H9 (cell line): ENCODE data around the gene APOBEC3A. TPM values are rescaled to one million over a fixed set of nuclear protein-coding genes. Genes with fewer than 3 reads are reported as not detected.
A peak's percentile ranks its signal among the peaks of the same experiment; 100 is the strongest.

ENCODE experiments used
- DNase-seq: peaks from one replicate; pipeline ENCODE4 v3.0.0-alpha.2; 2017
- H2AFZ ChIP-seq: one replicate; pipeline ENCODE4 v1.6.1; 2013; ENCODE audit warnings: mild to moderate bottlenecking, low read length, control low read depth, moderate library complexity
- H2AK5ac ChIP-seq: 2 replicates; pipeline ENCODE4 v1.6.1; 2013; ENCODE audit warnings: low read length, control low read depth, mixed read lengths; ENCODE audit not compliant: insufficient read length
- H2BK120ac ChIP-seq: one replicate; pipeline ENCODE4 v1.6.1; 2013; ENCODE audit warnings: low read depth, mild to moderate bottlenecking, low read length, control low read depth, inconsistent platforms; ENCODE audit not compliant: poor library complexity, severe bottlenecking
- H2BK12ac ChIP-seq: 2 replicates; pipeline ENCODE4 v1.6.1; 2013; ENCODE audit warnings: low read length, control low read depth, mixed read lengths, low read depth; ENCODE audit not compliant: insufficient read length
- H2BK15ac ChIP-seq: 2 replicates; pipeline ENCODE4 v1.6.1; 2013; ENCODE audit warnings: low read depth, low read length, control low read depth
- H2BK20ac ChIP-seq: one replicate; pipeline ENCODE4 v1.6.1; 2013; ENCODE audit warnings: low read depth, mild to moderate bottlenecking, low read length, control low read depth, inconsistent platforms; ENCODE audit not compliant: poor library complexity, severe bottlenecking
- H2BK5ac ChIP-seq: 2 replicates; pipeline ENCODE4 v1.6.1; 2013; ENCODE audit warnings: low read length, control low read depth, mixed read lengths; ENCODE audit not compliant: insufficient read length
- H3K14ac ChIP-seq: 2 replicates; pipeline ENCODE4 v1.6.1; 2013; ENCODE audit warnings: low read length, control low read depth; ENCODE audit not compliant: insufficient read depth
- H3K18ac ChIP-seq: 2 replicates; pipeline ENCODE4 v1.6.1; 2013; ENCODE audit warnings: low read depth, mild to moderate bottlenecking, mixed read lengths, low read length, control low read depth; ENCODE audit not compliant: insufficient read length
- H3K23ac ChIP-seq: 2 replicates; pipeline ENCODE4 v1.6.1; 2013; ENCODE audit warnings: low read length, control low read depth, mixed read lengths, low read depth; ENCODE audit not compliant: insufficient read length
- H3K23me2 ChIP-seq: 2 replicates; pipeline ENCODE4 v1.6.1; 2013; ENCODE audit warnings: low read depth, mild to moderate bottlenecking, mixed read lengths, low read length, control low read depth; ENCODE audit not compliant: insufficient read length, poor library complexity, severe bottlenecking
- H3K27ac ChIP-seq: 2 replicates; pipeline ENCODE4 v1.5.1; 2013; ENCODE audit warnings: low read length, control low read depth, mixed read lengths, low read depth; ENCODE audit not compliant: insufficient read length
- H3K27me3 ChIP-seq: 2 replicates; pipeline ENCODE4 v1.6.1; 2013; ENCODE audit warnings: low read length, control low read depth, inconsistent platforms; ENCODE audit not compliant: insufficient read depth
- H3K4ac ChIP-seq: 2 replicates; pipeline ENCODE4 v1.6.1; 2013; ENCODE audit warnings: low read depth, mild to moderate bottlenecking, control low read depth, inconsistent platforms, low read length, moderate library complexity
- H3K4me1 ChIP-seq: 2 replicates; pipeline ENCODE4 v1.6.1; 2013; ENCODE audit warnings: low read length, control low read depth, inconsistent platforms; ENCODE audit not compliant: insufficient read depth
- H3K4me2 ChIP-seq: 2 replicates; pipeline ENCODE4 v1.6.1; 2013; ENCODE audit warnings: low read length, control low read depth, mixed read lengths; ENCODE audit not compliant: insufficient read length, insufficient read depth
- H3K56ac ChIP-seq: 2 replicates; pipeline ENCODE4 v1.6.1; 2013; ENCODE audit warnings: low read depth, mild to moderate bottlenecking, mixed read lengths, low read length, control low read depth; ENCODE audit not compliant: insufficient read length
- H3K79me1 ChIP-seq: 2 replicates; pipeline ENCODE4 v1.6.1; 2013; ENCODE audit warnings: low read depth, mild to moderate bottlenecking, moderate library complexity, low read length, control low read depth, inconsistent platforms; ENCODE audit not compliant: insufficient read depth, poor library complexity, severe bottlenecking
- H3K79me2 ChIP-seq: 2 replicates; pipeline ENCODE4 v1.6.1; 2013; ENCODE audit warnings: low read length, control low read depth, inconsistent platforms; ENCODE audit not compliant: insufficient read depth
- H3K9ac ChIP-seq: 2 replicates; pipeline ENCODE4 v1.6.1; 2013; ENCODE audit warnings: low read length, control low read depth, mixed read lengths; ENCODE audit not compliant: insufficient read length; ENCODE audit errors: extremely low read depth
- H3K9me3 ChIP-seq: one replicate; pipeline ENCODE4 v1.6.1; 2013; ENCODE audit warnings: low read depth, low read length, inconsistent platforms; ENCODE audit not compliant: control insufficient read depth
- H3T11ph ChIP-seq: one replicate; pipeline ENCODE4 v1.6.1; 2013; ENCODE audit warnings: mild to moderate bottlenecking, low read length, control low read depth, inconsistent platforms
- H4K20me1 ChIP-seq: one replicate; pipeline ENCODE4 v1.6.1; 2013; ENCODE audit not compliant: control insufficient read depth, insufficient read length, insufficient read depth
- H4K5ac ChIP-seq: 2 replicates; pipeline ENCODE4 v1.6.1; 2013; ENCODE audit warnings: low read depth, mild to moderate bottlenecking, mixed read lengths, low read length, control low read depth; ENCODE audit not compliant: insufficient read length
- H4K8ac ChIP-seq: replicated peaks from 2 replicates; pipeline ENCODE4 v1.6.1; 2013; ENCODE audit warnings: low read length, control low read depth, mixed read lengths, low read depth; ENCODE audit not compliant: insufficient read length
- H4K91ac ChIP-seq: 2 replicates; pipeline ENCODE4 v1.6.1; 2013; ENCODE audit warnings: low read depth, mild to moderate bottlenecking, moderate library complexity, mixed read lengths, low read length, control low read depth; ENCODE audit not compliant: insufficient read length
- H3K27ac Mint-ChIP-seq, 3 experiments: 2 replicates in 2 of 3; 3 replicates in 1 of 3; pipeline ENCODE4 v1.8.0; 2020 to 2021; ENCODE audit warnings: mixed read lengths in 3 of 3, mild to moderate bottlenecking in 1 of 3, moderate library complexity in 1 of 3
- H3K27me3 Mint-ChIP-seq: 2 replicates; pipeline ENCODE4 v1.8.0; 2021; ENCODE audit warnings: low read depth, mild to moderate bottlenecking, moderate library complexity, mixed read lengths
- H3K36me3 Mint-ChIP-seq, 3 experiments: 2 replicates in 2 of 3; 3 replicates in 1 of 3; pipeline ENCODE4 v1.8.0; 2020 to 2021; ENCODE audit warnings: low read depth in 3 of 3, mixed read lengths in 3 of 3; ENCODE audit not compliant: insufficient read depth in 1 of 3
- H3K4me1 Mint-ChIP-seq, 2 experiments: 2 replicates each; pipeline ENCODE4 v1.8.0; 2020; ENCODE audit warnings: mixed read lengths in 2 of 2
- H3K4me3 Mint-ChIP-seq, 2 experiments: 2 replicates in 1 of 2; 3 replicates in 1 of 2; pipeline ENCODE4 v1.8.0; 2020 to 2021; ENCODE audit warnings: mild to moderate bottlenecking in 2 of 2, mixed read lengths in 2 of 2, moderate library complexity in 1 of 2
- H3K9me3 Mint-ChIP-seq, 2 experiments: 2 replicates in 1 of 2; 3 replicates in 1 of 2; pipeline ENCODE4 v1.8.0; 2020; ENCODE audit warnings: mild to moderate bottlenecking in 2 of 2, mixed read lengths in 2 of 2, moderate library complexity in 1 of 2
- WGBS: extraction: QIAGEN DNeasy Blood & Tissue Kit; methylation state at CpG from one replicate; pipeline ENCODE4 v1.1.7; 2013; ENCODE audit warnings: missing lambda C conversion rate, low lambda C conversion rate, mixed read lengths; ENCODE audit not compliant: insufficient read length; ENCODE audit errors: extremely low coverage; 5-methylcytosine and 5-hydroxymethylcytosine counted together
- total RNA-seq: library from RNA; stranded (reverse); gene quantifications from 2 replicates; pipeline ENCODE4 v1.2.1, GENCODE V29; 2021
- TF ChIP-seq, protein P1 (sequence below): fragments of 200-600 bp; sonication (generic); conservative IDR thresholded peaks from 3 replicates; pipeline ENCODE4 v1.8.0; 2021; ENCODE audit warnings: antibody characterized with exemption, mild to moderate bottlenecking

The APOBEC3A gene
- total RNA-seq, 1 experiment from 2014 or later: not detected

DNA sequence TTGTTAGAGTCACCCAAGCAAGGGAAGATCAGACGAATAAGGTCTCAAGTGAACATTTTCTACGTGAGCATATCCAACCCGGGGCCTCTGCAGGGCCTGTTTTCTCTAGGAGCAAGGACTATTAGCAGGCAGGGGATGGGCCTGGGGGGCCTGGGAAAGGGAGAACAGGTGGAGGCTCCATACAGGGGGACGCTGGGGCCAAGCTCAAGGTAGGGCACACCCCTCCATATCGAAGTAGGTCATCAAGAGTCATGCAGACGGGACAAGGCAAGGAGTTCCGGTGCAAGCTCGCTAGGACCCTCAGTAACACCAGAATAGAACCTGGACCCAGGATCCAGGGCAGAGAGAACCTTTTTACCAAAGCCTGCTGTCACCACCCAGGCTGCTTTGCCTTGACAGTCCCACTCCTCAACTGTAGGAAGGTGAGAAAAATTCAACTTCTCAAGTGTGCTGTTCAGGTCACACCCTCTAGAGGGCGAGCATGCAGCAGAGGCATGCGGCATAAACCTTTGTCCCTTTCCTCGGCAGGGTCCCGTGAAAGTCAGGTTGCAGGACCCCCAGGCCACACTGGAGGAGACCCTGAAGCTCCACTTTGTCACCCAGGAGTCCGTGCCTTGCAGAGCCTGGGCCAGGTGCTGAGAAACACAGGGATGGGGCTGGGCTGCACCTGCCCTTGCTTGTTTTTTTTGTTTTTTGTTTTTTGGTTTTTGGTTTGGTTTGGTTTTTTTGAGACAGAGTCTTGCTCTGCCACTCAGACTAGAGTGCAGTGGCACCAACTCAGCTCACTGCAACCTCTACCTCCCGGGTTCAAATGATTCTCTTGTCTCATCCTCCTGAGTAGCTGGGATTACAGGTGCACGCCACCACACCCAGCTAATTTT lies 16.1 kb downstream of the APOBEC3A start:
- Histone ChIP-seq H3K27ac (no peak overlapping the region), H2AFZ (no peak overlapping the region), H3K23me2 (no peaks in the 10 kb centered on the region), H4K20me1 (no peaks in the 10 kb centered on the region), H2BK12ac (no peak overlapping the region), H2BK15ac (no peak overlapping the region), H3K18ac (no peak overlapping the region), H3K4me2 (no peak overlapping the region), H4K91ac (no peak overlapping the region), H3K9me3 (no peaks in the 10 kb centered on the region), H3K56ac (no peak overlapping the region), H4K8ac (no peak overlapping the region), H3K23ac (no peak overlapping the region), H3K4ac (no peak overlapping the region), H3K14ac (no peak overlapping the region), H4K5ac (no peak overlapping the region), H3K27me3 (no peaks in the 10 kb centered on the region), H2AK5ac (no peak overlapping the region), H2BK20ac (no peak overlapping the region), H3K4me1 (no peaks in the 10 kb centered on the region), H3K9ac (no peak overlapping the region), H2BK5ac (no peak overlapping the region), H2BK120ac (no peak overlapping the region), H3K79me1 (no peaks in the 10 kb centered on the region), H3K79me2 (no peaks in the 10 kb centered on the region), H3T11ph (no peak overlapping the region)
- Mint-ChIP-seq H3K4me3 (no peak overlapping the region), H3K27me3 (peaks cover 27% of the 10 kb centered on the region), H3K36me3 (peaks cover 7 to 17% (median 10%) of the 10 kb centered on the region in 3 experiments), H3K9me3 (peaks cover 30 to 33% of the 10 kb centered on the region in 2 experiments), H3K4me1 (peaks cover 2 to 3% of the 10 kb centered on the region in 2 experiments; a peak in 3 of 4 replicates), H3K27ac (no peak overlapping the region)
- peak; percentile 80 for DNase-seq
- TF ChIP-seq, protein P1, sequence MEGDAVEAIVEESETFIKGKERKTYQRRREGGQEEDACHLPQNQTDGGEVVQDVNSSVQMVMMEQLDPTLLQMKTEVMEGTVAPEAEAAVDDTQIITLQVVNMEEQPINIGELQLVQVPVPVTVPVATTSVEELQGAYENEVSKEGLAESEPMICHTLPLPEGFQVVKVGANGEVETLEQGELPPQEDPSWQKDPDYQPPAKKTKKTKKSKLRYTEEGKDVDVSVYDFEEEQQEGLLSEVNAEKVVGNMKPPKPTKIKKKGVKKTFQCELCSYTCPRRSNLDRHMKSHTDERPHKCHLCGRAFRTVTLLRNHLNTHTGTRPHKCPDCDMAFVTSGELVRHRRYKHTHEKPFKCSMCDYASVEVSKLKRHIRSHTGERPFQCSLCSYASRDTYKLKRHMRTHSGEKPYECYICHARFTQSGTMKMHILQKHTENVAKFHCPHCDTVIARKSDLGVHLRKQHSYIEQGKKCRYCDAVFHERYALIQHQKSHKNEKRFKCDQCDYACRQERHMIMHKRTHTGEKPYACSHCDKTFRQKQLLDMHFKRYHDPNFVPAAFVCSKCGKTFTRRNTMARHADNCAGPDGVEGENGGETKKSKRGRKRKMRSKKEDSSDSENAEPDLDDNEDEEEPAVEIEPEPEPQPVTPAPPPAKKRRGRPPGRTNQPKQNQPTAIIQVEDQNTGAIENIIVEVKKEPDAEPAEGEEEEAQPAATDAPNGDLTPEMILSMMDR: peak; percentile 88
- no CpG with 5 or more reads among the region's 15 CpGs for WGBS
